GM23338 (cell line): ENCODE measurements around the gene TTYH3. TPM values are rescaled to one million over a fixed set of nuclear protein-coding genes. Genes with fewer than 3 reads are reported as not detected.

Source experiments
- ATAC-seq: fragments of 200-7000 bp; cut with Tn5 transposase; 3 replicates; pipeline ENCODE4 v1.9.1; 2020
- DNase-seq: peaks from one replicate; pipeline ENCODE4 v3.0.0-alpha.2; 2015; ENCODE audit warnings: low spot score
- H2AFZ ChIP-seq: fragments of 200-600 bp; sonication (generic); 2 replicates; pipeline ENCODE4 v1.8.0; 2016; ENCODE audit warnings: antibody characterized with exemption, mild to moderate bottlenecking, moderate library complexity
- H3F3A ChIP-seq: fragments of 200-600 bp; sonication (generic); replicated peaks from 2 replicates; pipeline ENCODE4 v1.8.0; 2017; ENCODE audit warnings: antibody characterized with exemption, mixed run types, low read depth
- H3K27ac ChIP-seq: fragments of 200-600 bp; sonication (generic); 2 replicates; pipeline ENCODE4 v1.6.1; 2016; ENCODE audit warnings: low read depth
- H3K27me3 ChIP-seq: fragments of 200-600 bp; sonication (generic); 2 replicates; pipeline ENCODE4 v1.8.0; 2016; ENCODE audit warnings: mild to moderate bottlenecking, mixed run types, moderate library complexity; ENCODE audit not compliant: insufficient read depth
- H3K36me3 ChIP-seq: fragments of 200-600 bp; sonication (generic); 2 replicates; pipeline ENCODE4 v1.8.0; 2016; ENCODE audit warnings: mild to moderate bottlenecking; ENCODE audit not compliant: insufficient read depth
- H3K4me1 ChIP-seq: fragments of 200-600 bp; sonication (generic); 2 replicates; pipeline ENCODE4 v1.8.0; 2016; ENCODE audit warnings: mild to moderate bottlenecking, moderate library complexity; ENCODE audit not compliant: insufficient read depth
- H3K4me2 ChIP-seq: fragments of 200-600 bp; sonication (generic); 2 replicates; pipeline ENCODE4 v1.7.1; 2017; ENCODE audit warnings: mixed run types
- H3K4me3 ChIP-seq: fragments of 200-600 bp; sonication (generic); 2 replicates; pipeline ENCODE4 v1.6.1; 2016; ENCODE audit warnings: mixed run types
- H3K79me2 ChIP-seq: fragments of 200-600 bp; sonication (generic); replicated peaks from 2 replicates; pipeline ENCODE4 v1.8.0; 2017; ENCODE audit warnings: mild to moderate bottlenecking; ENCODE audit not compliant: insufficient read depth
- H3K9me2 ChIP-seq: fragments of 200-600 bp; sonication (generic); 2 replicates; pipeline ENCODE4 v1.8.0; 2017; ENCODE audit not compliant: insufficient read depth
- H4K20me1 ChIP-seq: fragments of 200-600 bp; sonication (generic); replicated peaks from 2 replicates; pipeline ENCODE4 v1.8.0; 2017; ENCODE audit warnings: mild to moderate bottlenecking; ENCODE audit not compliant: insufficient read depth
- H3K27ac Mint-ChIP-seq: 2 replicates; pipeline ENCODE4 v1.8.0; 2020; ENCODE audit warnings: inconsistent platforms, mild to moderate bottlenecking, moderate library complexity, mixed read lengths
- H3K27me3 Mint-ChIP-seq: 3 replicates; pipeline ENCODE4 v1.8.0; 2022; ENCODE audit warnings: low read depth, mild to moderate bottlenecking, moderate library complexity, mixed read lengths, inconsistent platforms; ENCODE audit not compliant: insufficient read depth, poor library complexity
- H3K36me3 Mint-ChIP-seq: 3 replicates; pipeline ENCODE4 v1.8.0; 2021; ENCODE audit warnings: low read depth, mild to moderate bottlenecking, inconsistent platforms, moderate library complexity, mixed read lengths
- H3K4me1 Mint-ChIP-seq: 3 replicates; pipeline ENCODE4 v1.8.0; 2020; ENCODE audit warnings: mild to moderate bottlenecking, inconsistent platforms, mixed read lengths
- H3K4me3 Mint-ChIP-seq: 3 replicates; pipeline ENCODE4 v1.8.0; 2021; ENCODE audit warnings: moderate library complexity, mild to moderate bottlenecking, inconsistent platforms, mixed read lengths
- H3K9me3 Mint-ChIP-seq: 3 replicates; pipeline ENCODE4 v1.8.0; 2020; ENCODE audit warnings: moderate library complexity, mild to moderate bottlenecking, inconsistent platforms, mixed read lengths
- CREB1 ChIP-seq: fragments of 250-450 bp; sonication (Bioruptor Pico); IDR thresholded peaks from 2 replicates; pipeline ENCODE4 v1.5.0; 2020; ENCODE audit warnings: low read depth, mild to moderate bottlenecking, moderate library complexity
- EZH2 ChIP-seq: fragments of 200-600 bp; sonication (generic); IDR thresholded peaks from one replicate; pipeline ENCODE4 v1.8.0; 2017; ENCODE audit warnings: antibody characterized with exemption, mild to moderate bottlenecking, low read depth; ENCODE audit not compliant: unreplicated experiment
- EZH2phosphoT487 ChIP-seq: fragments of 200-600 bp; sonication (generic); IDR thresholded peaks from one replicate; pipeline ENCODE4 v1.8.1; 2018; ENCODE audit warnings: antibody characterized with exemption; ENCODE audit not compliant: unreplicated experiment
- JUNB ChIP-seq: IDR thresholded peaks from one replicate; pipeline ENCODE4 v1.6.1; 2016; ENCODE audit warnings: antibody characterized with exemption; ENCODE audit not compliant: unreplicated experiment
- NANOG ChIP-seq: IDR thresholded peaks from 2 replicates; pipeline ENCODE4 v1.6.1; 2016; ENCODE audit warnings: antibody characterized with exemption, borderline replicate concordance
- POLR2AphosphoS5 ChIP-seq: IDR thresholded peaks from 2 replicates; pipeline ENCODE4 v1.6.1; 2016; ENCODE audit warnings: antibody characterized with exemption, low read depth
- STAT1 ChIP-seq: IDR thresholded peaks from one replicate; pipeline ENCODE4 v1.6.1; 2016; ENCODE audit warnings: antibody characterized with exemption; ENCODE audit not compliant: unreplicated experiment
- ZNF114 ChIP-seq: fragments of 250-450 bp; sonication (Bioruptor Pico); IDR thresholded peaks from 2 replicates; pipeline ENCODE4 v1.5.0; 2020; ENCODE audit warnings: mild to moderate bottlenecking, moderate library complexity
- ZNF331 ChIP-seq: fragments of 250-450 bp; sonication (Bioruptor Pico); IDR thresholded peaks from 2 replicates; pipeline ENCODE4 v1.5.0; 2020; ENCODE audit warnings: low read depth, mild to moderate bottlenecking, moderate library complexity
- polyA plus RNA-seq: library from polyadenylated mRNA; unstranded; fragments of >200 nt; fragmentation: Nextera tagmentation; extraction: Ambion mirVana; gene quantifications from 2 replicates; pipeline ENCODE4 v1.2.1, GENCODE V29; 2016
- total RNA-seq: library from RNA; depleted of rRNA; stranded (reverse); fragments of >200 nt; shearing (Covaris generic); gene quantifications from 2 replicates; pipeline ENCODE4 v1.2.3, GENCODE V29; 2014
- TF ChIP-seq, protein P1 (sequence below): IDR thresholded peaks from one replicate; pipeline ENCODE4 v1.6.1; 2018; ENCODE audit warnings: antibody characterized with exemption; ENCODE audit not compliant: unreplicated experiment
- TF ChIP-seq, protein P2 (sequence below): IDR thresholded peaks from 2 replicates; pipeline ENCODE4 v1.6.1; 2016; ENCODE audit warnings: antibody characterized with exemption
- TF ChIP-seq, protein P3 (sequence below): fragments of 250-450 bp; sonication (Bioruptor Pico); IDR thresholded peaks from 2 replicates; pipeline ENCODE4 v1.5.0; 2020; ENCODE audit warnings: mild to moderate bottlenecking, moderate library complexity
- TF ChIP-seq, protein P4 (sequence below), 2 experiments: fragments of 200-600 bp in 1 of 2; sonication (generic) in 1 of 2; conservative IDR thresholded peaks; 2 replicates each; pipeline versions ENCODE4 v1.5.1 to v1.6.1; 2016 to 2017; ENCODE audit warnings: antibody characterized with exemption in 2 of 2, low read depth in 2 of 2, mild to moderate bottlenecking in 2 of 2, moderate library complexity in 1 of 2

TTYH3 gene
- total and polyA plus RNA-seq, 2 experiments from 2014 or later, result 59.6 to 126 TPM

DNA sequence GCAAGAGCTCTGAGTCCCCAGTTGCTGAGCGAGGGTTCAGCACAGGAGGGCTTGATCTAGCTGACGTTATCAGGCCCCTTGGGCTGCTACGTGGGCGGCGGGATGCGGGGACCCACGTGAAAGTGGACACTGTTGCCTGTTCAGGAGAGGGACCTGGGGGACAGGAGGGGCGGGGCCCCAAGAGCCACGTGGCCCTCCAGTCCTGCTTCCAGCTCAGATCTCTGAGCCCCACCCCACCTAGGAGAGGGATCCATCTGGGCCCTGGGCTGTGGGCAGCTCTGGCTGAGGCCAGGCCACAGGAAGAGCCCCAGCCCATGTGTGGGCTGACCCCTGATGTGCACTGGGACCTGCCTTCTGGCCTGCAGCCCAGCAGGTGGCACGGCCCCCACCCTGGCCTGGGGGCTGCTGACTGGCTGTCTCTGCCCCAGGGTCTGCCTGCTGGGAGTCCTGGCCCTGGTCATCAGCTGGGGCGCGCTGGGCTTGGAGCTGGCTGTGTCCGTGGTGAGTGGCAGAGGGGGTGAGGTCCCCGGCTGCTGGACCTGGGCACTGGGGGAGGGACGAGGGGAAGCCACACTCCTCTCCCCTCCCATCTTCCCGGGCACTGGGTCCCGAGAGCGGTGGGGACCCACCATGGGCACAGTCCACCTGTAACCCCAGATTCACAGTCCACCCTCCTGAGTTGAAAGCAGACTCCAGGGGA lies 17.5 kb downstream of the TTYH3 start:
- peaks cover 17% of the 10 kb centered on the region for H3K4me1 Mint-ChIP-seq
- no peaks in the 10 kb centered on the region for H4K20me1 ChIP-seq

More for the DNA sequence above, 17.5 kb downstream of the TTYH3 start:
- Mint-ChIP-seq H3K27me3 (peaks cover 24% of the 10 kb centered on the region), H3K36me3 (peaks cover 33% of the 10 kb centered on the region), H3K27ac (no peak overlapping the region), H3K9me3 (no peaks in the 10 kb centered on the region), H3K4me3 (no peak overlapping the region)
- H3F3A ChIP-seq, result 0 out of 2 replicates have a peak, but pooled peaks cover 7% of the 10 kb centered on the region
- no peak overlapping the region for H2AFZ ChIP-seq
- H3K4me2 ChIP-seq, result no peak overlapping the region
- DNase-seq, result no peak
- no peak overlapping the region for H3K27ac ChIP-seq
- TF ChIP-seq, protein P1, sequence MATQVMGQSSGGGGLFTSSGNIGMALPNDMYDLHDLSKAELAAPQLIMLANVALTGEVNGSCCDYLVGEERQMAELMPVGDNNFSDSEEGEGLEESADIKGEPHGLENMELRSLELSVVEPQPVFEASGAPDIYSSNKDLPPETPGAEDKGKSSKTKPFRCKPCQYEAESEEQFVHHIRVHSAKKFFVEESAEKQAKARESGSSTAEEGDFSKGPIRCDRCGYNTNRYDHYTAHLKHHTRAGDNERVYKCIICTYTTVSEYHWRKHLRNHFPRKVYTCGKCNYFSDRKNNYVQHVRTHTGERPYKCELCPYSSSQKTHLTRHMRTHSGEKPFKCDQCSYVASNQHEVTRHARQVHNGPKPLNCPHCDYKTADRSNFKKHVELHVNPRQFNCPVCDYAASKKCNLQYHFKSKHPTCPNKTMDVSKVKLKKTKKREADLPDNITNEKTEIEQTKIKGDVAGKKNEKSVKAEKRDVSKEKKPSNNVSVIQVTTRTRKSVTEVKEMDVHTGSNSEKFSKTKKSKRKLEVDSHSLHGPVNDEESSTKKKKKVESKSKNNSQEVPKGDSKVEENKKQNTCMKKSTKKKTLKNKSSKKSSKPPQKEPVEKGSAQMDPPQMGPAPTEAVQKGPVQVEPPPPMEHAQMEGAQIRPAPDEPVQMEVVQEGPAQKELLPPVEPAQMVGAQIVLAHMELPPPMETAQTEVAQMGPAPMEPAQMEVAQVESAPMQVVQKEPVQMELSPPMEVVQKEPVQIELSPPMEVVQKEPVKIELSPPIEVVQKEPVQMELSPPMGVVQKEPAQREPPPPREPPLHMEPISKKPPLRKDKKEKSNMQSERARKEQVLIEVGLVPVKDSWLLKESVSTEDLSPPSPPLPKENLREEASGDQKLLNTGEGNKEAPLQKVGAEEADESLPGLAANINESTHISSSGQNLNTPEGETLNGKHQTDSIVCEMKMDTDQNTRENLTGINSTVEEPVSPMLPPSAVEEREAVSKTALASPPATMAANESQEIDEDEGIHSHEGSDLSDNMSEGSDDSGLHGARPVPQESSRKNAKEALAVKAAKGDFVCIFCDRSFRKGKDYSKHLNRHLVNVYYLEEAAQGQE, result no peak
- TF ChIP-seq POLR2AphosphoS5 (no peak), NANOG (no peak), EZH2 (no peak), EZH2phosphoT487 (no peak), ZNF114 (CRISPR knock-in tag) (no peak), ZNF331 (no peak), STAT1 (no peak), CREB1 (CRISPR knock-in tag) (no peak), JUNB (no peak)
- TF ChIP-seq, protein P2, sequence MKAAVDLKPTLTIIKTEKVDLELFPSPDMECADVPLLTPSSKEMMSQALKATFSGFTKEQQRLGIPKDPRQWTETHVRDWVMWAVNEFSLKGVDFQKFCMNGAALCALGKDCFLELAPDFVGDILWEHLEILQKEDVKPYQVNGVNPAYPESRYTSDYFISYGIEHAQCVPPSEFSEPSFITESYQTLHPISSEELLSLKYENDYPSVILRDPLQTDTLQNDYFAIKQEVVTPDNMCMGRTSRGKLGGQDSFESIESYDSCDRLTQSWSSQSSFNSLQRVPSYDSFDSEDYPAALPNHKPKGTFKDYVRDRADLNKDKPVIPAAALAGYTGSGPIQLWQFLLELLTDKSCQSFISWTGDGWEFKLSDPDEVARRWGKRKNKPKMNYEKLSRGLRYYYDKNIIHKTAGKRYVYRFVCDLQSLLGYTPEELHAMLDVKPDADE, result no peak
- TF ChIP-seq, protein P3, sequence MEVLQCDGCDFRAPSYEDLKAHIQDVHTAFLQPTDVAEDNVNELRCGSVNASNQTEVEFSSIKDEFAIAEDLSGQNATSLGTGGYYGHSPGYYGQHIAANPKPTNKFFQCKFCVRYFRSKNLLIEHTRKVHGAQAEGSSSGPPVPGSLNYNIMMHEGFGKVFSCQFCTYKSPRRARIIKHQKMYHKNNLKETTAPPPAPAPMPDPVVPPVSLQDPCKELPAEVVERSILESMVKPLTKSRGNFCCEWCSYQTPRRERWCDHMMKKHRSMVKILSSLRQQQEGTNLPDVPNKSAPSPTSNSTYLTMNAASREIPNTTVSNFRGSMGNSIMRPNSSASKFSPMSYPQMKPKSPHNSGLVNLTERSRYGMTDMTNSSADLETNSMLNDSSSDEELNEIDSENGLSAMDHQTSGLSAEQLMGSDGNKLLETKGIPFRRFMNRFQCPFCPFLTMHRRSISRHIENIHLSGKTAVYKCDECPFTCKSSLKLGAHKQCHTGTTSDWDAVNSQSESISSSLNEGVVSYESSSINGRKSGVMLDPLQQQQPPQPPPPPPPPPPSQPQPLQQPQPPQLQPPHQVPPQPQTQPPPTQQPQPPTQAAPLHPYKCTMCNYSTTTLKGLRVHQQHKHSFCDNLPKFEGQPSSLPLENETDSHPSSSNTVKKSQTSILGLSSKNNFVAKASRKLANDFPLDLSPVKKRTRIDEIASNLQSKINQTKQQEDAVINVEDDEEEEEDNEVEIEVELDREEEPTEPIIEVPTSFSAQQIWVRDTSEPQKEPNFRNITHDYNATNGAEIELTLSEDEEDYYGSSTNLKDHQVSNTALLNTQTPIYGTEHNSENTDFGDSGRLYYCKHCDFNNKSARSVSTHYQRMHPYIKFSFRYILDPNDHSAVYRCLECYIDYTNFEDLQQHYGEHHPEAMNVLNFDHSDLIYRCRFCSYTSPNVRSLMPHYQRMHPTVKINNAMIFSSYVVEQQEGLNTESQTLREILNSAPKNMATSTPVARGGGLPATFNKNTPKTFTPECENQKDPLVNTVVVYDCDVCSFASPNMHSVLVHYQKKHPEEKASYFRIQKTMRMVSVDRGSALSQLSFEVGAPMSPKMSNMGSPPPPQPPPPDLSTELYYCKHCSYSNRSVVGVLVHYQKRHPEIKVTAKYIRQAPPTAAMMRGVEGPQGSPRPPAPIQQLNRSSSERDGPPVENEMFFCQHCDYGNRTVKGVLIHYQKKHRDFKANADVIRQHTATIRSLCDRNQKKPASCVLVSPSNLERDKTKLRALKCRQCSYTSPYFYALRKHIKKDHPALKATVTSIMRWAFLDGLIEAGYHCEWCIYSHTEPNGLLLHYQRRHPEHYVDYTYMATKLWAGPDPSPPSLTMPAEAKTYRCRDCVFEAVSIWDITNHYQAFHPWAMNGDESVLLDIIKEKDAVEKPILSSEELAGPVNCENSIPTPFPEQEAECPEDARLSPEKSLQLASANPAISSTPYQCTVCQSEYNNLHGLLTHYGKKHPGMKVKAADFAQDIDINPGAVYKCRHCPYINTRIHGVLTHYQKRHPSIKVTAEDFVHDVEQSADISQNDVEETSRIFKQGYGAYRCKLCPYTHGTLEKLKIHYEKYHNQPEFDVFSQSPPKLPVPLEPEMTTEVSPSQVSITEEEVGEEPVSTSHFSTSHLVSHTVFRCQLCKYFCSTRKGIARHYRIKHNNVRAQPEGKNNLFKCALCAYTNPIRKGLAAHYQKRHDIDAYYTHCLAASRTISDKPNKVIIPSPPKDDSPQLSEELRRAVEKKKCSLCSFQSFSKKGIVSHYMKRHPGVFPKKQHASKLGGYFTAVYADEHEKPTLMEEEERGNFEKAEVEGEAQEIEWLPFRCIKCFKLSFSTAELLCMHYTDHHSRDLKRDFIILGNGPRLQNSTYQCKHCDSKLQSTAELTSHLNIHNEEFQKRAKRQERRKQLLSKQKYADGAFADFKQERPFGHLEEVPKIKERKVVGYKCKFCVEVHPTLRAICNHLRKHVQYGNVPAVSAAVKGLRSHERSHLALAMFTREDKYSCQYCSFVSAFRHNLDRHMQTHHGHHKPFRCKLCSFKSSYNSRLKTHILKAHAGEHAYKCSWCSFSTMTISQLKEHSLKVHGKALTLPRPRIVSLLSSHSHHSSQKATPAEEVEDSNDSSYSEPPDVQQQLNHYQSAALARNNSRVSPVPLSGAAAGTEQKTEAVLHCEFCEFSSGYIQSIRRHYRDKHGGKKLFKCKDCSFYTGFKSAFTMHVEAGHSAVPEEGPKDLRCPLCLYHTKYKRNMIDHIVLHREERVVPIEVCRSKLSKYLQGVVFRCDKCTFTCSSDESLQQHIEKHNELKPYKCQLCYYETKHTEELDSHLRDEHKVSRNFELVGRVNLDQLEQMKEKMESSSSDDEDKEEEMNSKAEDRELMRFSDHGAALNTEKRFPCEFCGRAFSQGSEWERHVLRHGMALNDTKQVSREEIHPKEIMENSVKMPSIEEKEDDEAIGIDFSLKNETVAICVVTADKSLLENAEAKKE (CRISPR knock-in tag), result no peak
- TF ChIP-seq, protein P4, sequence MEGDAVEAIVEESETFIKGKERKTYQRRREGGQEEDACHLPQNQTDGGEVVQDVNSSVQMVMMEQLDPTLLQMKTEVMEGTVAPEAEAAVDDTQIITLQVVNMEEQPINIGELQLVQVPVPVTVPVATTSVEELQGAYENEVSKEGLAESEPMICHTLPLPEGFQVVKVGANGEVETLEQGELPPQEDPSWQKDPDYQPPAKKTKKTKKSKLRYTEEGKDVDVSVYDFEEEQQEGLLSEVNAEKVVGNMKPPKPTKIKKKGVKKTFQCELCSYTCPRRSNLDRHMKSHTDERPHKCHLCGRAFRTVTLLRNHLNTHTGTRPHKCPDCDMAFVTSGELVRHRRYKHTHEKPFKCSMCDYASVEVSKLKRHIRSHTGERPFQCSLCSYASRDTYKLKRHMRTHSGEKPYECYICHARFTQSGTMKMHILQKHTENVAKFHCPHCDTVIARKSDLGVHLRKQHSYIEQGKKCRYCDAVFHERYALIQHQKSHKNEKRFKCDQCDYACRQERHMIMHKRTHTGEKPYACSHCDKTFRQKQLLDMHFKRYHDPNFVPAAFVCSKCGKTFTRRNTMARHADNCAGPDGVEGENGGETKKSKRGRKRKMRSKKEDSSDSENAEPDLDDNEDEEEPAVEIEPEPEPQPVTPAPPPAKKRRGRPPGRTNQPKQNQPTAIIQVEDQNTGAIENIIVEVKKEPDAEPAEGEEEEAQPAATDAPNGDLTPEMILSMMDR (conservative IDR thresholded peaks at IDR 0.05; ENCODE audit: low read depth in 2 of 2), result no peak
- H3K4me1 ChIP-seq, result peaks cover 21% of the 10 kb centered on the region
- H3K36me3 ChIP-seq, result peaks cover 6% of the 10 kb centered on the region; the same call in 1 of the 2 replicates
- ATAC-seq, result no peak
- H3K79me2 ChIP-seq, result peaks cover 2% of the 10 kb centered on the region
- no peaks in the 10 kb centered on the region for H3K27me3 ChIP-seq
- no peaks in the 10 kb centered on the region for H3K9me2 ChIP-seq
- no peak overlapping the region for H3K4me3 ChIP-seq
